ENCODE data around the gene MRC2. TPM values are rescaled to one million over a fixed set of nuclear protein-coding genes. Genes with fewer than 3 reads are reported as not detected.
A peak's percentile ranks its signal among the peaks of the same experiment; 100 is the strongest.

The MRC2 gene
- total and polyA plus RNA-seq, 9 donors = 12.9 to 134 (median 90.2) TPM

DNA sequence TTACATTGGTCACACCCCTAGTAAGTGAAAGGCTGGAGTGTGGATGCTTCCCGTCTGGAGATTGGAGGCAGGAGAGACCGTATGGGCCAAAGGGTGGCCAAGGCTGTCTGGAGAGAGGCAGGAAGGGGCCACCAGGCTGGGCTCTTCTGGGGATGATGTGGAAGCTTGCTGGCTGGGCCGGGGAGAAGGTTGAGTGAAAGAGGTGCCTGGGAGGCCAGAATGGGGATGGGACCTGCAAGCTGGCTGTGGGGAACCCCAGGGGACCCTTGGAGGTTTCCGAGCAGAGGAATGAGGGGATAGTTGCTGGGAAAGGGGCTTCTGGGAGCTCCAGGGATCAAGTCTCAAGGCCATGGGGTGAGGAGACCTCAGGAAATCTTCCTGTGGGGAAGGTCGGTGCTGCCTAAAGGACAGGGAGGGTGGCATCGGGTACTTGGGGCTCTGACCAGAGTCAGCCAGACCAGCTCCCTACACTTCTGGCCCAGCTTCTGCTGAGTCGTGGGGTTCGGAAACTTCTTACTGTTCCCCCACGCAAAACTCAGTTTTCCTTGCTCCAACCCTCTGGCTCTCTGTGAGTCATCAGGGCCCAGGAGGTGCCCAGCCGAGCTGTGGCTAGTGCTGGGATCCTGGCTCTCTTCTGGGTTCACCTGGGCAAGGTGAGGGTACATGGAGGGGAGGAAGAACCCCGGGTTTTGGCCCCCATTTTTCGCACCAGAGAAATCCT, 3.1 kb downstream of the MRC2 start:
- intact Hi-C loops (cut with DNase I) = no loop called here
- H3K4me3 ChIP-seq = no peak overlapping the region

GRCh38 chr17:62631086-62631935, 3.8 kb downstream of the MRC2 start:
- intact Hi-C loops (cut with DNase I) = no loop called here
- 92 to 94% (median 92%) methylated on average over 23 of the region's 23 CpGs for WGBS, 3 donors
- H3K27me3 ChIP-seq = no peaks in the 10 kb centered on the region
- peaks cover 15% of the 10 kb centered on the region for H3K4me1 ChIP-seq (ENCODE audit: insufficient read depth)
- no peak overlapping the region for H3K27ac ChIP-seq
- H3K36me3 ChIP-seq = no peaks in the 10 kb centered on the region
- no peak overlapping the region for H3K4me3 ChIP-seq
- H3K9me3 ChIP-seq = no peaks in the 10 kb centered on the region
- no peak for TF ChIP-seq POLR2A (IDR thresholded peaks at IDR 0.05)
- TF ChIP-seq, protein P1, sequence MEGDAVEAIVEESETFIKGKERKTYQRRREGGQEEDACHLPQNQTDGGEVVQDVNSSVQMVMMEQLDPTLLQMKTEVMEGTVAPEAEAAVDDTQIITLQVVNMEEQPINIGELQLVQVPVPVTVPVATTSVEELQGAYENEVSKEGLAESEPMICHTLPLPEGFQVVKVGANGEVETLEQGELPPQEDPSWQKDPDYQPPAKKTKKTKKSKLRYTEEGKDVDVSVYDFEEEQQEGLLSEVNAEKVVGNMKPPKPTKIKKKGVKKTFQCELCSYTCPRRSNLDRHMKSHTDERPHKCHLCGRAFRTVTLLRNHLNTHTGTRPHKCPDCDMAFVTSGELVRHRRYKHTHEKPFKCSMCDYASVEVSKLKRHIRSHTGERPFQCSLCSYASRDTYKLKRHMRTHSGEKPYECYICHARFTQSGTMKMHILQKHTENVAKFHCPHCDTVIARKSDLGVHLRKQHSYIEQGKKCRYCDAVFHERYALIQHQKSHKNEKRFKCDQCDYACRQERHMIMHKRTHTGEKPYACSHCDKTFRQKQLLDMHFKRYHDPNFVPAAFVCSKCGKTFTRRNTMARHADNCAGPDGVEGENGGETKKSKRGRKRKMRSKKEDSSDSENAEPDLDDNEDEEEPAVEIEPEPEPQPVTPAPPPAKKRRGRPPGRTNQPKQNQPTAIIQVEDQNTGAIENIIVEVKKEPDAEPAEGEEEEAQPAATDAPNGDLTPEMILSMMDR (IDR thresholded peaks at IDR 0.05) = no peak
- TF ChIP-seq EP300 (IDR thresholded peaks at IDR 0.05) = no peak
- no peak for DNase-seq

More for the DNA sequence above, 3.1 kb downstream of the MRC2 start:
- no peak for DNase-seq
- H3K36me3 ChIP-seq = no peaks in the 10 kb centered on the region
- peak overlapping the region; percentile 25 to 100 for H3K27ac ChIP-seq
- H3K4me1 ChIP-seq (ENCODE audit: insufficient read depth) = peaks cover 18% of the 10 kb centered on the region
- TF ChIP-seq, protein P1 (IDR thresholded peaks at IDR 0.05) = no peak
- TF ChIP-seq POLR2A (IDR thresholded peaks at IDR 0.05) = no peak
- TF ChIP-seq EP300 (IDR thresholded peaks at IDR 0.05) = no peak
- no peaks in the 10 kb centered on the region for H3K27me3 ChIP-seq
- WGBS, 3 donors = 68 to 72% (median 70%) methylated on average over 12 of the region's 12 CpGs
- no peaks in the 10 kb centered on the region for H3K9me3 ChIP-seq

DNA sequence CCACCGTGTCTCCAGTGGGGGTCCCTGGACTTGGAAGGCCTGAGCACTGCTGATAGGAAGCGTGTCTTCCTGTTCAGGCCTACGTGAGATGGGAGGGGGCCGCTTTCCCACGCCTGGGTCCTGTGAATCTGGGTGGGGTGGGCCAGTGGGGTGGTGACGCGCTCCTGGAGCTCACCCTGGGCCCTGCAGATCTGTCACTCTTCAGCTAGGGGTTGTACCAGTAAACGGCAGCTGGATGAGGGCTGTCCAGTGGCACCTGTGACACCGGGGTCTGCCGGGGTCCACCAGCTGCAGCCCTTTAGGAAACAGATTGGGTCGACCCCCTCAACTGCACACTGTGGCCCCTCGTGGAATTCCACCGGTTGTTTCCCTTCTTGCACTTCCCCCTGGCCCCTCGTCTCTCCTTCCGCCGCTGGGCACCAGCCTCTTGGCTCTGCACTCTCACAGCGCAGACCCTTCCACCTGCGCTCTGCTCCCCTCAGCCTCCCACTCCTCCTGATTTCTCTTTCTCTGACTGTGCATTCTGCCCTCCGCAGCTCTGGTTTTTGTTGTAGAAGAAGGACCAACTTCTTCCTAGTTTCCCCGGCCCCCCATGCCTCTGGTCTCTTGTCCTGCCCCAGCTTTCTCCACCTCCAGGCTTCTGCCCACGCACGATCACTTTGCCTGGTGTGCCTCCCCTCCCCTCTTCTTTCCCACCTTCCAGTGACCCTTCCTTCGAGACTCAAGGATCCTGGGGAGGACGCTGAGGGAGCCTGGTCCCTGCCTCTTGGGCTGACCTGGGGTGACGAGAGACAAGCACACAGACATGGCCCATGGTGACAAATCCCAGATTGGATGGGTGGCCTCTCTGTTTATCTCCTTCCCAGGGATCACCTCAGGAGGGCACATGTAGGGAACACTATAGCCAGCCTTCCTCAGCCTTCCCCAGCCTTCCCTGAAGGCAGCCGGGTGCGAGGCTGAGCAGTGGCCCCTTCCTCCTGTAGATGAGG, 4.8 kb downstream of the MRC2 start:
- 78 to 83% (median 80%) methylated on average over 27 of the region's 27 CpGs for whole genome bisulfite sequencing, 3 donors
- no peaks in the 10 kb centered on the region for H3K27me3 ChIP-seq
- no peaks in the 10 kb centered on the region for H3K36me3 ChIP-seq
- H3K4me1 ChIP-seq (ENCODE audit: insufficient read depth) = peaks cover 14% of the 10 kb centered on the region
- intact Hi-C loops (cut with DNase I) = no loop called here
- no peak overlapping the region for H3K4me3 ChIP-seq
- no peak overlapping the region for H3K27ac ChIP-seq
- TF ChIP-seq POLR2A (IDR thresholded peaks at IDR 0.05) (no peak), EP300 (IDR thresholded peaks at IDR 0.05) (no peak)
- TF ChIP-seq, protein P1 (IDR thresholded peaks at IDR 0.05) = no peak
- DNase-seq = no peak
- H3K9me3 ChIP-seq = no peaks in the 10 kb centered on the region

GRCh38 chr17:62637809-62638208, 10.3 kb downstream of the MRC2 start:
- Histone ChIP-seq H3K27ac (no peak overlapping the region), H3K27me3 (no peaks in the 10 kb centered on the region), H3K4me3 (no peak overlapping the region), H3K4me1 (ENCODE audit: insufficient read depth) (peaks cover 4% of the 10 kb centered on the region), H3K36me3 (no peaks in the 10 kb centered on the region), H3K9me3 (no peaks in the 10 kb centered on the region)
- peak in 1 of 5 donors; percentile 31 for DNase-seq
- intact Hi-C loops (cut with DNase I) = no loop called here
- TF ChIP-seq POLR2A (IDR thresholded peaks at IDR 0.05) (no peak), EP300 (IDR thresholded peaks at IDR 0.05) (no peak)
- TF ChIP-seq, protein P1 (IDR thresholded peaks at IDR 0.05) = no peak
- WGBS, 3 donors = 59 to 79% (median 66%) methylated on average over 9 of the region's 9 CpGs
